ENCODE data around the gene TMEM51. TPM values are rescaled to one million over a fixed set of nuclear protein-coding genes. Genes with fewer than 3 reads are reported as not detected.

Gene TMEM51
- total RNA-seq, 1 donor from 2014 or later = 6.9 TPM

DNA sequence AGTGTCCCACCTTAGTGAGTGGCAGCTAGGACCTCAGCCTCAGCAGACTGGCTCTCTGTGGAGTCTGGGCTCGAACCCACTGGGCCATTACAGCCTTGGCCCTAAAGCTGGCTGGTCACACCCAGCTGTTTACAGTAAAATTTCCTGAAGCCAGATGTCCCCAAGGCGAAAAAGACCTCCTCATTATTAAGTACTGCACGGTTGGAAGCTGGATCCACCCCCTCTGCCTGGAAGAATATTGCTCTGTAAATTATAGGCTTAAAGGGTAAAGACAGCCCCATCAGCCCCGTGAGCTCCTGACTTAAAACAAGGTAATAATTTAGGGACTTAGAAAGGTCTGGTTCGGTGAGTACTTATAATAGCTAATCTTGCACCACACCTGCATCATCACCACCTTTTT is 30.3 kb upstream of the TMEM51 start:
- H3K4me2 ChIP-seq (ENCODE audit: low read length) = no peak overlapping the region
- Mint-ChIP-seq H3K27me3 (ENCODE audit: low read depth, unreplicated experiment) (peaks cover 47% of the 10 kb centered on the region), H3K36me3 (ENCODE audit: low read depth, unreplicated experiment) (no peaks in the 10 kb centered on the region), H3K9me3 (ENCODE audit: unreplicated experiment) (no peaks in the 10 kb centered on the region), H3K4me1 (ENCODE audit: low read depth, unreplicated experiment) (no peaks in the 10 kb centered on the region), H3K4me3 (ENCODE audit: unreplicated experiment) (no peak overlapping the region), H3K27ac (ENCODE audit: unreplicated experiment) (no peak overlapping the region)
- no peaks in the 10 kb centered on the region for H3K79me2 ChIP-seq (ENCODE audit: insufficient read depth, low read length)
- H4K20me1 ChIP-seq (ENCODE audit: insufficient read depth, low read length) = no peaks in the 10 kb centered on the region
- H3K4me1 ChIP-seq (ENCODE audit: insufficient read depth, low read length) = no peaks in the 10 kb centered on the region
- no peak overlapping the region for H3K9ac ChIP-seq (ENCODE audit: low read length)
- no peaks in the 10 kb centered on the region for H3K36me3 ChIP-seq (ENCODE audit: insufficient read depth, low read length)
- H2AFZ ChIP-seq (ENCODE audit: low read depth, low read length) = no peak overlapping the region
- DNase-seq (ENCODE audit: low read depth) (no peak), FAIRE-seq (no peak)
- peaks cover 8% of the 10 kb centered on the region for H3K27me3 ChIP-seq (ENCODE audit: insufficient read depth, low read length)
- TF ChIP-seq, protein P1, sequence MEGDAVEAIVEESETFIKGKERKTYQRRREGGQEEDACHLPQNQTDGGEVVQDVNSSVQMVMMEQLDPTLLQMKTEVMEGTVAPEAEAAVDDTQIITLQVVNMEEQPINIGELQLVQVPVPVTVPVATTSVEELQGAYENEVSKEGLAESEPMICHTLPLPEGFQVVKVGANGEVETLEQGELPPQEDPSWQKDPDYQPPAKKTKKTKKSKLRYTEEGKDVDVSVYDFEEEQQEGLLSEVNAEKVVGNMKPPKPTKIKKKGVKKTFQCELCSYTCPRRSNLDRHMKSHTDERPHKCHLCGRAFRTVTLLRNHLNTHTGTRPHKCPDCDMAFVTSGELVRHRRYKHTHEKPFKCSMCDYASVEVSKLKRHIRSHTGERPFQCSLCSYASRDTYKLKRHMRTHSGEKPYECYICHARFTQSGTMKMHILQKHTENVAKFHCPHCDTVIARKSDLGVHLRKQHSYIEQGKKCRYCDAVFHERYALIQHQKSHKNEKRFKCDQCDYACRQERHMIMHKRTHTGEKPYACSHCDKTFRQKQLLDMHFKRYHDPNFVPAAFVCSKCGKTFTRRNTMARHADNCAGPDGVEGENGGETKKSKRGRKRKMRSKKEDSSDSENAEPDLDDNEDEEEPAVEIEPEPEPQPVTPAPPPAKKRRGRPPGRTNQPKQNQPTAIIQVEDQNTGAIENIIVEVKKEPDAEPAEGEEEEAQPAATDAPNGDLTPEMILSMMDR (IDR thresholded peaks at IDR 0.05; ENCODE audit: insufficient read depth, low read depth, low read length) = no peak
- no peak for TF ChIP-seq EZH2 (IDR thresholded peaks at IDR 0.05; ENCODE audit: insufficient read depth, low read length)
- H3K4me3 ChIP-seq (ENCODE audit: insufficient read depth, low read depth, low read length) = no peak overlapping the region
- no peak overlapping the region for H3K27ac ChIP-seq (ENCODE audit: low read depth, low read length)
- H3K9me3 ChIP-seq (ENCODE audit: insufficient read depth, low read depth, low read length) = no peaks in the 10 kb centered on the region

DNA sequence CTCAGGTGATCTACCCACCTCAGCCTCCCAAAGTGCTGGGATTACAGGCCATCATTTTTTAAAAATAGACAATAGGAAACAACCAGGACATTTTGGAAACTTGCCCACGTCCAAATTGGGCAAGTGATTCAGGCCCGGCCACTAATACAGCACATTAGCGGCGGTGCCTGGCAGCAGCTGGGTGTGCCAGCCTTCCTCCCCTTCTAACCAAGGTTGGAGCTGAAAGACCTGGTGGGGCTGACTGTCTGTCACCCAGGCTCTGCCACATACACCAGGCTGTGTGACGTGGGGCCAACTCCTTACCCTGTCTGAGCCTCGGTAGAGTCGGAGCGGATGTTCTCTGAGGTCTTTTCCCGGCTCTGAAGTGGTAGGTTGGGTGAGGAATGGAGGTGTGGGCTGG is 29.6 kb upstream of the TMEM51 start:
- no peaks in the 10 kb centered on the region for H3K9me3 Mint-ChIP-seq (ENCODE audit: unreplicated experiment)
- no peak overlapping the region for H3K27ac ChIP-seq (ENCODE audit: low read depth, low read length)
- no peak overlapping the region for H3K4me3 ChIP-seq (ENCODE audit: insufficient read depth, low read depth, low read length)
- no peaks in the 10 kb centered on the region for H3K36me3 Mint-ChIP-seq (ENCODE audit: low read depth, unreplicated experiment)
- no peaks in the 10 kb centered on the region for H3K36me3 ChIP-seq (ENCODE audit: insufficient read depth, low read length)
- H2AFZ ChIP-seq (ENCODE audit: low read depth, low read length) = no peak overlapping the region
- no peak overlapping the region for H3K27ac Mint-ChIP-seq (ENCODE audit: unreplicated experiment)
- no peaks in the 10 kb centered on the region for H3K79me2 ChIP-seq (ENCODE audit: insufficient read depth, low read length)
- peaks cover 8% of the 10 kb centered on the region for H3K27me3 ChIP-seq (ENCODE audit: insufficient read depth, low read length)
- DNase-seq (ENCODE audit: low read depth) = no peak
- no peak for TF ChIP-seq EZH2 (IDR thresholded peaks at IDR 0.05; ENCODE audit: insufficient read depth, low read length)
- TF ChIP-seq, protein P1 (IDR thresholded peaks at IDR 0.05; ENCODE audit: insufficient read depth, low read depth, low read length) = no peak
- no peak overlapping the region for H3K9ac ChIP-seq (ENCODE audit: low read length)
- H3K4me2 ChIP-seq (ENCODE audit: low read length) = no peak overlapping the region
- no peak overlapping the region for H3K4me3 Mint-ChIP-seq (ENCODE audit: unreplicated experiment)
- FAIRE-seq = no peak
- no peaks in the 10 kb centered on the region for H4K20me1 ChIP-seq (ENCODE audit: insufficient read depth, low read length)
- no peaks in the 10 kb centered on the region for H3K9me3 ChIP-seq (ENCODE audit: insufficient read depth, low read depth, low read length)
- no peaks in the 10 kb centered on the region for H3K4me1 Mint-ChIP-seq (ENCODE audit: low read depth, unreplicated experiment)
- no peaks in the 10 kb centered on the region for H3K4me1 ChIP-seq (ENCODE audit: insufficient read depth, low read length)
- peaks cover 43% of the 10 kb centered on the region for H3K27me3 Mint-ChIP-seq (ENCODE audit: low read depth, unreplicated experiment)

DNA sequence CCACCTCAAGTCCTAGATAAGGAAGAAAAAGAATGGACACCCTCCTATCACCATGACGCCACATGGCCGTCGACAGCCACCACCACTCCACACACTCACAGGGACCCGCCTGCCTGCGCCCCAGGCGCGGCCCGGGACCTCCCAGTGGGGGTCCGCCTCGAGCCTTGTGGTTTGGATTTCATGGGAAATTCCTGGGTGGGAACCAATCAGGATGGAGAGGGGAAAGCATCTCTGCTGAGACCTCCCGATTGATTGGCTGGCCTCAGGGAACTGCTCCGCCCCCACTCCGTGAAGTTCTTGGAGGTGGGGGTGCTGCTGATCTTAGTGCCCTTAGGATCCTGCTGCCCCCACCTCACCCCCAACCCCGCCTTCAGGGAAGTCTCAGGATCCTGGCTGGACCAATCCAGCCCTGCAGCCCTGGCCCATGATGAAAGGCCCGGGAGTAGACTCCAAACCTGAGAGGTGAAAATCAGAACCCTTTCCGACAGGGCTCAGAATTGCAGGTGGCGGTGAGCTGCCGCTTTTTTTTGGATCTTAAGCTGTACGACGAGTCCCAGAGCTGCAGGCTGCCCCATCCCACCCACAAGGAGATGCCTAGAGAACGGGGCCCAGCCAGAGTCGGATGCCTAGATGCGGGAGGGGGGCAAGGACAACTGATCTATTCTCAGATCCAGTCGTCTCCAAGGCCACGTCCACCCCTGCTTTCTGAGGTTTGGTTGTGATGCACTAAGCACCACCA is 29.0 kb upstream of the TMEM51 start:
- Mint-ChIP-seq H3K27me3 (ENCODE audit: low read depth, unreplicated experiment) (peaks cover 37% of the 10 kb centered on the region), H3K36me3 (ENCODE audit: low read depth, unreplicated experiment) (no peaks in the 10 kb centered on the region), H3K27ac (ENCODE audit: unreplicated experiment) (no peak overlapping the region), H3K9me3 (ENCODE audit: unreplicated experiment) (no peaks in the 10 kb centered on the region), H3K4me1 (ENCODE audit: low read depth, unreplicated experiment) (no peaks in the 10 kb centered on the region), H3K4me3 (ENCODE audit: unreplicated experiment) (no peak overlapping the region)
- Histone ChIP-seq H3K4me1 (ENCODE audit: insufficient read depth, low read length) (no peaks in the 10 kb centered on the region), H3K36me3 (ENCODE audit: insufficient read depth, low read length) (no peaks in the 10 kb centered on the region), H2AFZ (ENCODE audit: low read depth, low read length) (no peak overlapping the region), H3K9me3 (ENCODE audit: insufficient read depth, low read depth, low read length) (no peaks in the 10 kb centered on the region), H4K20me1 (ENCODE audit: insufficient read depth, low read length) (no peaks in the 10 kb centered on the region), H3K27me3 (ENCODE audit: insufficient read depth, low read length) (peaks cover 6% of the 10 kb centered on the region), H3K4me3 (ENCODE audit: insufficient read depth, low read depth, low read length) (no peak overlapping the region), H3K9ac (ENCODE audit: low read length) (no peak overlapping the region), H3K79me2 (ENCODE audit: insufficient read depth, low read length) (no peaks in the 10 kb centered on the region), H3K27ac (ENCODE audit: low read depth, low read length) (no peak overlapping the region), H3K4me2 (ENCODE audit: low read length) (no peak overlapping the region)
- TF ChIP-seq, protein P1 (IDR thresholded peaks at IDR 0.05; ENCODE audit: insufficient read depth, low read depth, low read length) = no peak
- TF ChIP-seq EZH2 (IDR thresholded peaks at IDR 0.05; ENCODE audit: insufficient read depth, low read length) = no peak
- DNase-seq (ENCODE audit: low read depth) (no peak), FAIRE-seq (no peak)

Measured in astrocyte (in vitro differentiated cells and primary cell).